NB4 (cell line): ENCODE results near the gene TPRG1L.

Experiments used
- CTCF ChIP-seq: IDR thresholded peaks from one replicate; pipeline ENCODE4 v1.5.1; 2012; ENCODE audit warnings: low read depth, low read length
- MYC ChIP-seq: IDR thresholded peaks from 2 replicates; pipeline ENCODE4 v1.6.1; 2011; ENCODE audit warnings: low read depth, low read length
- POLR2A ChIP-seq: IDR thresholded peaks from 2 replicates; pipeline ENCODE4 v1.6.1; 2011; ENCODE audit warnings: mild to moderate bottlenecking; ENCODE audit not compliant: insufficient read length; ENCODE audit errors: extremely low read depth

GRCh38 chr1:3645666-3646355 is 21.0 kb downstream of the TPRG1L start:
- TF ChIP-seq CTCF, result no peak
- TF ChIP-seq MYC, result no peak
- no peak for TF ChIP-seq POLR2A
